Right lobe of liver (tissue), 6 donors: ENCODE results near the gene CACNG1. TPM values are rescaled to one million over a fixed set of nuclear protein-coding genes. Genes with fewer than 3 reads are reported as not detected.

Experiments
- ATAC-seq, 4 donors: fragments of 200-7000 bp; cut with Tn5 transposase; one replicate each; pipeline ENCODE4 v1.9.1; 2020; ENCODE audit warnings: mild to moderate bottlenecking in 4 of 4, moderate library complexity in 4 of 4
- DNase-seq, 3 donors: peaks; one replicate each; pipeline ENCODE4 v3.0.0-alpha.2; 2020
- H3K27ac ChIP-seq, 3 donors: fragments of 200-600 bp; one replicate each; pipeline ENCODE4 v1.8.0; 2022
- H3K27me3 ChIP-seq, 2 donors: fragments of 200-600 bp; one replicate each; pipeline ENCODE4 v1.8.0; 2022
- H3K36me3 ChIP-seq, 4 donors: fragments of 200-600 bp; sonication (generic) in 1 of 4; one replicate each; pipeline versions ENCODE4 v1.5.1 to v1.8.0; 2017 to 2022; ENCODE audit warnings: control low read depth in 1 of 4
- H3K4me1 ChIP-seq, 4 donors: fragments of 200-600 bp; sonication (generic) in 1 of 4; one replicate each; pipeline versions ENCODE4 v1.5.1 to v1.8.0; 2017 to 2022; ENCODE audit warnings: control low read depth in 1 of 4
- H3K4me3 ChIP-seq, 3 donors: fragments of 200-600 bp; one replicate each; pipeline ENCODE4 v1.8.0; 2022
- H3K9me3 ChIP-seq, 4 donors: fragments of 200-600 bp; sonication (generic) in 1 of 4; one replicate each; pipeline versions ENCODE4 v1.5.1 to v1.8.0; 2017 to 2022; ENCODE audit warnings: control low read depth in 1 of 4
- CTCF ChIP-seq, 4 donors: fragments of 200-600 bp in 3 of 4; fragments of 450-650 bp in 1 of 4; IDR thresholded peaks; one replicate each; pipeline versions ENCODE4 v1.5.1 to v1.8.0; 2016 to 2022; ENCODE audit warnings: antibody characterized with exemption in 4 of 4, mild to moderate bottlenecking in 2 of 4
- POLR2A ChIP-seq: fragments of 450-650 bp; IDR thresholded peaks from one replicate; pipeline ENCODE4 v1.6.1; 2017; ENCODE audit warnings: antibody characterized with exemption, mild to moderate bottlenecking
- WGBS: methylation state at CpG from one replicate; pipeline ENCODE4 v1.1.6; 2018; ENCODE audit warnings: low coverage, low lambda C conversion rate; ENCODE audit not compliant: insufficient coverage; ENCODE audit errors: missing lambda C conversion rate; 5-methylcytosine and 5-hydroxymethylcytosine counted together
- intact Hi-C, 2 donors: fragments of 100-400 bp; cut with DNase I; formaldehyde crosslinking; loops; one replicate each; pipeline versions ENCODE4 v1.11.2 to v1.14.1; 2022
- total RNA-seq, 6 experiments: library from RNA; depleted of rRNA in 2 of 6; stranded (reverse); fragments of >200 nt in 2 of 6; fragmentation: NEBNext Ultra II Directional in 3 of 6; extraction: Animal tissue kit (Norgen Biotek cat#: 25700) in 3 of 6; gene quantifications; one replicate each; pipeline versions ENCODE4 v1.1.0 to v1.2.4, GENCODE V29; 2016 to 2023
- donor health status: DM: no; HTN: yes; CAD: no.
- donor health status: DM: no; HTN: no; CAD: no.
- donor health status: DM: no; HTN: no; CAD: no.
- donor health status: DM: no; HTN: yes; CAD: no.
- donor health status: DM: no; HTN: yes; CAD: no.

Gene CACNG1
- total RNA-seq, 6 experiments from 2014 or later = not detected

- ATAC-seq (no peak), DNase-seq (no peak)
- H3K9me3 ChIP-seq = no peaks in the 10 kb centered on the region
- intact Hi-C loops = no loop called here
- WGBS = 73% methylated on average over 2 of the region's 7 CpGs
- no peak overlapping the region for H3K4me3 ChIP-seq
- H3K27ac ChIP-seq = no peak overlapping the region
- no peaks in the 10 kb centered on the region for H3K27me3 ChIP-seq
- H3K4me1 ChIP-seq = no peaks in the 10 kb centered on the region
- no peaks in the 10 kb centered on the region for H3K36me3 ChIP-seq
- TF ChIP-seq CTCF (IDR thresholded peaks at IDR 0.05) = no peak
- no peak for TF ChIP-seq POLR2A
Measured at GRCh38 chr17:67021196-67021595, 23.2 kb upstream of the CACNG1 start.

- TF ChIP-seq POLR2A (no peak), CTCF (IDR thresholded peaks at IDR 0.05) (no peak)
- Histone ChIP-seq H3K4me1 (no peaks in the 10 kb centered on the region), H3K9me3 (no peaks in the 10 kb centered on the region), H3K27me3 (no peaks in the 10 kb centered on the region), H3K27ac (no peak overlapping the region), H3K4me3 (no peak overlapping the region), H3K36me3 (no peaks in the 10 kb centered on the region)
- ATAC-seq = peak in 2 of 4 donors; percentile 21 to 30
- no peak for DNase-seq
- intact Hi-C loops = no loop called here
- WGBS = 69% methylated on average over 12 of the region's 16 CpGs
Measured at GRCh38 chr17:67021743-67022450, 22.5 kb upstream of the CACNG1 start.

- no peak overlapping the region for H3K27ac ChIP-seq
- no CpG with 5 or more reads among the region's 12 CpGs for WGBS
- TF ChIP-seq CTCF (IDR thresholded peaks at IDR 0.05) (no peak), POLR2A (no peak)
Measured at GRCh38 chr17:67022451-67022810, 21.9 kb upstream of the CACNG1 start.

GRCh38 chr17:67024736-67025135 lies 19.6 kb upstream of the CACNG1 start:
- Histone ChIP-seq H3K9me3 (no peaks in the 10 kb centered on the region), H3K27ac (no peak overlapping the region), H3K27me3 (no peaks in the 10 kb centered on the region), H3K4me1 (no peaks in the 10 kb centered on the region), H3K36me3 (no peaks in the 10 kb centered on the region), H3K4me3 (no peak overlapping the region)
- TF ChIP-seq CTCF (IDR thresholded peaks at IDR 0.05) (no peak), POLR2A (no peak)
- 60% methylated on average over 1 of the region's 17 CpGs for WGBS
- intact Hi-C loops = no loop called here
- ATAC-seq = no peak
- DNase-seq = no peak

More at GRCh38 chr17:67022451-67022810, 21.9 kb upstream of the CACNG1 start:
- intact Hi-C loops = no loop called here
- no peaks in the 10 kb centered on the region for H3K27me3 ChIP-seq
- H3K36me3 ChIP-seq = no peaks in the 10 kb centered on the region
- H3K4me3 ChIP-seq = no peak overlapping the region
- H3K9me3 ChIP-seq = no peaks in the 10 kb centered on the region
- ATAC-seq (no peak), DNase-seq (no peak)
- H3K4me1 ChIP-seq = no peaks in the 10 kb centered on the region
